Measurements from ENCODE around the gene SLC10A6.

DNA sequence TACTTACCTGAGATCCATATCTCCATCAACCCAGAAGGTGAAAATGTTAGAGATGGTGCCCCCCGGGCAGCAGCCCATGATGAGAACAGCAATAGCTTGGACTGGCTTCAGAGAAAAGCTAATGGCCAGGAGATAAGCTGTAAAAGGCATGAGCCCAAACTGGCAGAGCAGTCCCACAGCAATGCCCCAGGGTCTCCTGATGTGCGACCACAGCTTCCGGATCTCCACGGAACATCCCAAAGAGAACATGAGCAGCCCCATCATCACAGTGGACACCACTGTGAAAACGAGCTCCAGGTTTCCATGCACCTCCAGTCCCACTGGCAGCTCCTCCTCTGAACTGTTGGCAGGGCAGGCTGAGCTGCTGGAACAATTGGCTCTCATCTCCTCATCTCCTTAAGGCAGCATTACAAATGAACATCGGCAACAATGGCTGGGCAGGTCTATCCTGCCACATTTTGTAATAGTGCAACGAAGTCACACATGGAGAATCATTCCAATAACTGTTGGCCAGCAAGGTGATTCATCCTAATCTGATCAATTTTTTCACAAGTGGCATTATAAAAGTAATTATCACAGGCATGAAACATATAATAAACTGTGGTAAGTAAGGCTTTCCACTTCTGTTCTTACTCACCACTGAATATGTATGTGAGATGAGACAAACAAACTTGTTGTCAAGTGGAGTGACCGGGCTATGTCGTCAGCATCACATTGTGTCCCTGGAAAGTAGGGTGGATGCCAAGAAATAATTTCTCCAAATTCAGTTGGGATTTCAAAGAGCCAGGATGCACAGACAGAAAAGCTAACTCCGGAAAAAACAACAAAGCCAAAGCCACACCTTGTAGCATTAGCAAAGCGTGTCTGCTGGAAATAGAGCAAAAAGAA lies at the start of gene SLC10A6:
- TF ChIP-seq POLR2A (IDR thresholded peaks at IDR 0.05; ENCODE audit: low read depth, low read length) (no peak), POLR2AphosphoS5 (IDR thresholded peaks at IDR 0.05; ENCODE audit: low read depth, low read length) (no peak), SPI1 (IDR thresholded peaks at IDR 0.05; ENCODE audit: low read depth, low read length) (no peak)
